H1 (cell line): ENCODE results near the gene TASP1. TPM values are rescaled to one million over a fixed set of nuclear protein-coding genes. Genes with fewer than 3 reads are reported as not detected.

Experiments used
- CTCF ChIA-PET: fragments of 300-600 bp; sonication (Branson Sonifier 250); formaldehyde crosslinking; loops from one replicate; lab custom pipeline; 2021; ENCODE audit not compliant: partially characterized antibody; lab: Charles Lee
- POLR2A ChIA-PET: fragments of 300-600 bp; sonication (Branson Sonifier 250); formaldehyde crosslinking; loops from one replicate; lab custom pipeline; 2021; ENCODE audit warnings: inconsistent platforms; ENCODE audit not compliant: partially characterized antibody; lab: Charles Lee
- DNase-seq, 2 experiments: peaks; one replicate each; pipeline versions ENCODE4 v3.0.0 to v3.0.0-alpha.2; 2010 to 2022; ENCODE audit warnings: low spot score in 2 of 2, low read depth in 1 of 2, mixed read lengths in 1 of 2
- FAIRE-seq: peaks from 2 replicates; lab custom pipeline; 2011; peaks lifted over from hg19 to GRCh38; lab: Jason Lieb, UNC
- H2AFZ ChIP-seq: 2 replicates; pipeline ENCODE4 v1.8.1; 2012; ENCODE audit warnings: low read length, inconsistent platforms
- H2AK5ac ChIP-seq: 2 replicates; pipeline ENCODE4 v1.6.1; 2013; ENCODE audit warnings: low read depth, low read length
- H2BK120ac ChIP-seq: replicated peaks from 2 replicates; pipeline ENCODE3; 2013; ENCODE audit warnings: low read depth, low read length, inconsistent platforms
- H2BK12ac ChIP-seq: 2 replicates; pipeline ENCODE4 v1.6.1; 2013; ENCODE audit warnings: low read depth, low read length
- H2BK15ac ChIP-seq: 2 replicates; pipeline ENCODE4 v1.6.1; 2013; ENCODE audit warnings: low read length
- H2BK20ac ChIP-seq: 2 replicates; pipeline ENCODE4 v1.6.1; 2013; ENCODE audit warnings: low read length
- H2BK5ac ChIP-seq: 2 replicates; pipeline ENCODE4 v1.6.1; 2013; ENCODE audit warnings: low read depth, low read length
- H3K14ac ChIP-seq: 2 replicates; pipeline ENCODE4 v1.6.1; 2013; ENCODE audit warnings: inconsistent platforms; ENCODE audit not compliant: insufficient read length
- H3K18ac ChIP-seq: 2 replicates; pipeline ENCODE4 v1.6.1; 2013; ENCODE audit warnings: low read length; ENCODE audit errors: extremely low read depth
- H3K23ac ChIP-seq: 2 replicates; pipeline ENCODE4 v1.6.1; 2013; ENCODE audit warnings: inconsistent platforms; ENCODE audit not compliant: insufficient read length
- H3K23me2 ChIP-seq: 2 replicates; pipeline ENCODE4 v1.6.1; 2013; ENCODE audit warnings: low read depth, low read length
- H3K27ac ChIP-seq: 2 replicates; pipeline ENCODE4 v1.6.1; 2011; ENCODE audit warnings: low read depth, low read length, inconsistent platforms
- H3K27me3 ChIP-seq, 4 experiments: replicated peaks in 1 of 4; 1 replicate in 1 of 4; 2 replicates in 3 of 4; pipeline versions ENCODE4 v1.6.1 to v1.8.1; 2011 to 2013; ENCODE audit warnings: low read length in 3 of 4, mild to moderate bottlenecking in 3 of 4, inconsistent platforms in 2 of 4, mixed read lengths in 2 of 4, moderate library complexity in 1 of 4; ENCODE audit not compliant: control insufficient read depth in 3 of 4, insufficient read depth in 3 of 4; ENCODE audit errors: extremely low read depth in 1 of 4
- H3K36me3 ChIP-seq, 4 experiments: 2 replicates each; pipeline versions ENCODE4 v1.6.1 to v1.8.1; 2011 to 2013; ENCODE audit warnings: mild to moderate bottlenecking in 4 of 4, low read length in 3 of 4, moderate library complexity in 2 of 4, control low read depth in 1 of 4, inconsistent platforms in 1 of 4; ENCODE audit not compliant: insufficient read depth in 4 of 4, control insufficient read depth in 2 of 4
- H3K4ac ChIP-seq: replicated peaks from 2 replicates; pipeline ENCODE3; 2013; ENCODE audit warnings: low read length, low read depth, mixed read lengths, inconsistent platforms; ENCODE audit not compliant: insufficient read length
- H3K4me1 ChIP-seq, 4 experiments: replicated peaks in 1 of 4; 1 replicate in 1 of 4; 2 replicates in 3 of 4; pipeline versions ENCODE4 v1.6.1 to v1.8.1; 2011 to 2013; ENCODE audit warnings: low read length in 3 of 4, inconsistent platforms in 2 of 4, mixed read lengths in 1 of 4; ENCODE audit not compliant: insufficient read depth in 4 of 4, control insufficient read depth in 3 of 4
- H3K4me2 ChIP-seq, 2 experiments: 2 replicates each; pipeline versions ENCODE4 v1.6.1 to v1.8.1; 2011 to 2013; ENCODE audit warnings: low read depth in 2 of 2, low read length in 2 of 2, control low read depth in 1 of 2, inconsistent platforms in 1 of 2, mild to moderate bottlenecking in 1 of 2; ENCODE audit not compliant: insufficient read depth in 1 of 2
- H3K4me3 ChIP-seq, 4 experiments: fragments of 200-600, 300-600 bp in 1 of 4; sonication (generic), shearing (Covaris generic), sonication (Bioruptor Twin) in 1 of 4; 2 replicates each; pipeline versions ENCODE4 v1.5.1 to v1.8.1; 2011 to 2016; ENCODE audit warnings: low read length in 4 of 4, low read depth in 3 of 4, control low read depth in 2 of 4, inconsistent platforms in 2 of 4, mild to moderate bottlenecking in 2 of 4, mixed read lengths in 1 of 4, moderate library complexity in 1 of 4; ENCODE audit not compliant: insufficient read depth in 2 of 4; ENCODE audit errors: extremely low read depth in 1 of 4
- H3K56ac ChIP-seq: replicated peaks from 2 replicates; pipeline ENCODE3; 2013; ENCODE audit warnings: low read depth, mild to moderate bottlenecking, mixed read lengths, low read length, inconsistent platforms; ENCODE audit not compliant: insufficient read length
- H3K79me1 ChIP-seq: 2 replicates; pipeline ENCODE4 v1.6.1; 2013; ENCODE audit warnings: low read depth, low read length, control low read depth
- H3K79me2 ChIP-seq, 2 experiments: 2 replicates each; pipeline versions ENCODE4 v1.6.1 to v1.8.1; 2012 to 2013; ENCODE audit warnings: low read length in 2 of 2, mild to moderate bottlenecking in 2 of 2, inconsistent platforms in 1 of 2; ENCODE audit not compliant: insufficient read depth in 2 of 2, control insufficient read depth in 1 of 2
- H3K9ac ChIP-seq, 4 experiments: replicated peaks in 1 of 4; 1 replicate in 1 of 4; 2 replicates in 3 of 4; pipeline versions ENCODE4 v1.6.1 to v1.8.1; 2011 to 2013; ENCODE audit warnings: low read depth in 3 of 4, low read length in 3 of 4, control low read depth in 2 of 4, mild to moderate bottlenecking in 2 of 4, moderate library complexity in 2 of 4, inconsistent platforms in 1 of 4; ENCODE audit errors: extremely low read depth in 1 of 4
- H3K9me3 ChIP-seq, 2 experiments: 2 replicates each; pipeline versions ENCODE4 v1.6.1 to v1.8.1; 2012 to 2013; ENCODE audit warnings: mild to moderate bottlenecking in 2 of 2, moderate library complexity in 2 of 2, control low read depth in 1 of 2, inconsistent platforms in 1 of 2, low read depth in 1 of 2, low read length in 1 of 2, mixed read lengths in 1 of 2; ENCODE audit not compliant: insufficient read depth in 2 of 2
- H4K20me1 ChIP-seq, 2 experiments: replicated peaks in 1 of 2; 2 replicates each; pipeline versions ENCODE3 to v1.8.1; 2011 to 2013; ENCODE audit warnings: inconsistent platforms in 2 of 2, low read length in 2 of 2, mild to moderate bottlenecking in 1 of 2; ENCODE audit not compliant: insufficient read depth in 2 of 2, control insufficient read depth in 1 of 2
- H4K5ac ChIP-seq: 2 replicates; pipeline ENCODE4 v1.6.1; 2013; ENCODE audit warnings: low read length, low read depth, mixed read lengths, inconsistent platforms; ENCODE audit not compliant: insufficient read length
- H4K8ac ChIP-seq: 2 replicates; pipeline ENCODE4 v1.8.0; 2013; ENCODE audit warnings: mild to moderate bottlenecking, moderate library complexity, low read length, inconsistent platforms; ENCODE audit not compliant: insufficient read depth; ENCODE audit errors: extremely low read depth
- H4K91ac ChIP-seq: replicated peaks from 2 replicates; pipeline ENCODE3; 2013; ENCODE audit warnings: low read length, mixed read lengths, inconsistent platforms; ENCODE audit not compliant: insufficient read length
- NANOG ChIP-seq: IDR thresholded peaks from 2 replicates; pipeline ENCODE4 v1.6.1; 2011; ENCODE audit warnings: low read length, low read depth, mild to moderate bottlenecking, inconsistent platforms; ENCODE audit not compliant: insufficient read depth, poor library complexity, severe bottlenecking
- SIX5 ChIP-seq: IDR thresholded peaks from 2 replicates; pipeline ENCODE4 v1.6.1; 2011; ENCODE audit warnings: mild to moderate bottlenecking, low read depth, low read length
- SP1 ChIP-seq: IDR thresholded peaks from 2 replicates; pipeline ENCODE4 v1.6.1; 2011; ENCODE audit warnings: low read depth, low read length
- WGBS, 2 experiments: shearing (Covaris generic) in 1 of 2; methylation state at CpG; one replicate each; pipeline versions ENCODE4 v1.1.6 to v1.1.7; 2013 to 2015; ENCODE audit warnings: low lambda C conversion rate in 2 of 2, mixed read lengths in 2 of 2, inconsistent platforms in 1 of 2, low coverage in 1 of 2, missing lambda C conversion rate in 1 of 2; ENCODE audit not compliant: insufficient replicate concordance in 2 of 2, insufficient coverage in 1 of 2, insufficient read length in 1 of 2; ENCODE audit errors: extremely low coverage in 1 of 2, missing lambda C conversion rate in 1 of 2; 5-methylcytosine and 5-hydroxymethylcytosine counted together
- polyA plus RNA-seq, 7 experiments: library from polyadenylated mRNA; depleted of rRNA in 3 of 7; stranded (reverse) in 5 of 7; unstranded in 2 of 7; fragments of >200 nt in 5 of 7; fragments of 200-250 nt in 2 of 7; gene quantifications; 1 replicate in 5 of 7; 2 replicates in 1 of 7; 4 replicates in 1 of 7; pipeline versions ENCODE4 v1.2.1 to v1.2.3, GENCODE V29; 2011 to 2013; ENCODE audit warnings: missing spikeins in 2 of 7, mixed read lengths in 2 of 7
- total RNA-seq: library from RNA; stranded (reverse); fragmentation: NEBNext Ultra II Directional; extraction: Animal tissue kit (Norgen Biotek cat#: 25700); gene quantifications from 2 replicates; pipeline ENCODE4 v1.2.1, GENCODE V29; 2021

Gene TASP1
- total and polyA plus RNA-seq, 2 of the 8 experiments (the other 6 are each of a cell fraction or from before 2014, with no cell fraction given): 4.5 to 10.9 TPM

- no peak for TF ChIP-seq NANOG
- TF ChIP-seq SIX5: no peak
- TF ChIP-seq SP1: no peak
- Histone ChIP-seq H4K8ac (no peak overlapping the region), H4K20me1 (no peaks in the 10 kb centered on the region), H3K4ac (no peak overlapping the region), H3K36me3 (no peaks in the 10 kb centered on the region), H3K23ac (no peak overlapping the region), H3K4me3 (no peak overlapping the region), H3K23me2 (no peaks in the 10 kb centered on the region), H3K56ac (no peak overlapping the region), H2BK15ac (no peak overlapping the region), H2AK5ac (no peak overlapping the region), H3K79me2 (no peaks in the 10 kb centered on the region), H3K4me2 (no peak overlapping the region), H3K27me3 (no peaks in the 10 kb centered on the region), H3K4me1 (no peaks in the 10 kb centered on the region), H4K91ac (no peak overlapping the region), H2BK20ac (no peak overlapping the region), H3K14ac (no peak overlapping the region), H2AFZ (no peak overlapping the region), H2BK12ac (no peak overlapping the region), H3K9ac (no peak overlapping the region), H3K9me3 (no peaks in the 10 kb centered on the region), H3K18ac (no peak overlapping the region), H2BK120ac (no peak overlapping the region), H3K79me1 (no peaks in the 10 kb centered on the region), H4K5ac (no peak overlapping the region), H3K27ac (no peak overlapping the region), H2BK5ac (no peak overlapping the region)
- WGBS, 2 experiments: 93% methylated on average over 2 of the region's 2 CpGs; no CpG with 5 or more reads in 1 of the 2 experiments
- ChIA-PET CTCF (interaction anchor here (0.6 to 1.4 kb wide), 3 partner anchors 33 to 125 kb away, joined by 3 to 4 read pairs (median 3); no protein-coding TSS in a partner anchor), POLR2A (interaction anchor here (0.7 kb wide), 1 partner anchor 22 kb away, joined by 3 read pairs; no protein-coding TSS in a partner anchor)
- no peak for FAIRE-seq
- no peak for DNase-seq
These were observed 32.8 kb upstream of the TASP1 start for GRCh38 chr20:13671512-13671911.
